Measurements from ENCODE around the gene CCDC201.

DNA sequence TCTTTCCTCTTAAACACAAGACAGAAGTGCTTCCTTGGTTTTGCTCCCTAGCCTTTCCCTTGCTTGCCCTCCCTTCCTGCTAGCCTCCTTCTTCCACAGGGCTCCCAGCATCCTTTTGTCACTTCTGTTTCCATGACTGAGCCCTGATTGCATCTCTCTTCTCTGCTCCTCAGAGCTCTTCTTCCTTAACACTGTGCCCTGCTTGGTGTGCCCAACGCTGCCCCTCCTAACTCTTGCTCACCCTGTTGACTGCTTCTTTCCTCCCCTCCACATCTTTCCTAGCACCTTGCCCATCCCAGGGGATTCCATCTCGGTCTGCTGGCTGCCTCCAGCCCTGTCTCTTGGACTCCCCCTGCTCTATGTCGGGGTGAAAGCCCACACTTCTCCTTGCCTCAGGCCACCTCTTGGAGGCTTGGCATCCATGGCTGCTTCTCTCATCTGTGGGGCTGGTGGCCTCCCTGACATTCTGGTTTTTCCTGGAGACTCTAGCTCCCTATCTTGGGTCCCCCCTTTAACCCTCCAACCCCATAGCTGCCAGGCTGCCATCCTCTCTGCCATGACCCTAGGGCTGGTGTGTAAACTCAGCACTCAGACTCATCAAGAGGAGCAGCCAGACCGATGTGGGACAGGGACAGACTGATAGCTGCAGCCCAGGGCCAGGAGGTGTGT, 21.2 kb upstream of the CCDC201 start:
- TF ChIP-seq, protein P1, sequence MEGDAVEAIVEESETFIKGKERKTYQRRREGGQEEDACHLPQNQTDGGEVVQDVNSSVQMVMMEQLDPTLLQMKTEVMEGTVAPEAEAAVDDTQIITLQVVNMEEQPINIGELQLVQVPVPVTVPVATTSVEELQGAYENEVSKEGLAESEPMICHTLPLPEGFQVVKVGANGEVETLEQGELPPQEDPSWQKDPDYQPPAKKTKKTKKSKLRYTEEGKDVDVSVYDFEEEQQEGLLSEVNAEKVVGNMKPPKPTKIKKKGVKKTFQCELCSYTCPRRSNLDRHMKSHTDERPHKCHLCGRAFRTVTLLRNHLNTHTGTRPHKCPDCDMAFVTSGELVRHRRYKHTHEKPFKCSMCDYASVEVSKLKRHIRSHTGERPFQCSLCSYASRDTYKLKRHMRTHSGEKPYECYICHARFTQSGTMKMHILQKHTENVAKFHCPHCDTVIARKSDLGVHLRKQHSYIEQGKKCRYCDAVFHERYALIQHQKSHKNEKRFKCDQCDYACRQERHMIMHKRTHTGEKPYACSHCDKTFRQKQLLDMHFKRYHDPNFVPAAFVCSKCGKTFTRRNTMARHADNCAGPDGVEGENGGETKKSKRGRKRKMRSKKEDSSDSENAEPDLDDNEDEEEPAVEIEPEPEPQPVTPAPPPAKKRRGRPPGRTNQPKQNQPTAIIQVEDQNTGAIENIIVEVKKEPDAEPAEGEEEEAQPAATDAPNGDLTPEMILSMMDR (IDR thresholded peaks at IDR 0.05; ENCODE audit: low read depth, low read length) = no peak
- TF ChIP-seq MYC (IDR thresholded peaks at IDR 0.05; ENCODE audit: low read depth, low read length) = no peak
- TF ChIP-seq POLR2A (IDR thresholded peaks at IDR 0.05; ENCODE audit: extremely low read depth, insufficient read length) = no peak
- TF ChIP-seq, protein P2, sequence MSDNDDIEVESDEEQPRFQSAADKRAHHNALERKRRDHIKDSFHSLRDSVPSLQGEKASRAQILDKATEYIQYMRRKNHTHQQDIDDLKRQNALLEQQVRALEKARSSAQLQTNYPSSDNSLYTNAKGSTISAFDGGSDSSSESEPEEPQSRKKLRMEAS (IDR thresholded peaks at IDR 0.05; ENCODE audit: low read depth, low read length) = no peak
